Breast epithelium (tissue), 4 donors: ENCODE data around the gene BRAP. TPM values are rescaled to one million over a fixed set of nuclear protein-coding genes. Genes with fewer than 3 reads are reported as not detected.

ENCODE experiments used
- DNase-seq, 2 donors: peaks; one replicate each; pipeline ENCODE4 v3.0.0-alpha.2; 2019; ENCODE audit warnings: low spot score in 2 of 2
- H3K27ac ChIP-seq, 2 donors: fragments of 200-600 bp; sonication (generic) in 1 of 2; one replicate each; pipeline ENCODE4 v1.5.1; 2016 to 2019; ENCODE audit warnings: mild to moderate bottlenecking in 1 of 2
- H3K27me3 ChIP-seq, 2 donors: fragments of 200-600 bp; sonication (generic) in 1 of 2; one replicate each; pipeline versions ENCODE4 v1.5.1 to v1.6.0; 2017 to 2019; ENCODE audit warnings: control low read depth in 1 of 2, mild to moderate bottlenecking in 1 of 2
- H3K36me3 ChIP-seq: fragments of 200-600 bp; one replicate; pipeline ENCODE4 v1.5.1; 2019
- H3K4me1 ChIP-seq, 2 donors: fragments of 200-600 bp; sonication (generic); one replicate each; pipeline ENCODE4 v1.5.1; 2016 to 2019; ENCODE audit warnings: control low read depth in 1 of 2
- H3K4me3 ChIP-seq, 3 donors: fragments of 200-600 bp; sonication (generic); 1 replicate in 2 of 3; 2 replicates in 1 of 3; pipeline ENCODE4 v1.5.1; 2016 to 2019; ENCODE audit warnings: mild to moderate bottlenecking in 3 of 3, moderate library complexity in 2 of 3
- H3K9me3 ChIP-seq, 2 donors: fragments of 200-600 bp; sonication (generic) in 1 of 2; one replicate each; pipeline ENCODE4 v1.5.1; 2016 to 2019; ENCODE audit warnings: control low read depth in 1 of 2
- POLR2A ChIP-seq: fragments of 450-650 bp; IDR thresholded peaks from one replicate; pipeline ENCODE4 v1.6.1; 2016; ENCODE audit warnings: antibody characterized with exemption, mild to moderate bottlenecking, moderate library complexity
- POLR2AphosphoS5 ChIP-seq, 3 donors: sonication (generic); formaldehyde crosslinking; IDR thresholded peaks; one replicate each; pipeline ENCODE4 v1.6.1; 2017; ENCODE audit warnings: antibody characterized with exemption in 3 of 3
- intact Hi-C: fragments of 100-400 bp; cut with DNase I; formaldehyde crosslinking; loops from one replicate; pipeline ENCODE4 v1.15.1; 2023; ENCODE audit warnings: low total_unique reads
- total RNA-seq, 3 donors: library from RNA; depleted of rRNA; stranded (reverse); fragments of >200 nt; gene quantifications; one replicate each; pipeline ENCODE4 v1.1.0, GENCODE V29; 2016
- TF ChIP-seq, protein P1 (sequence below), 3 donors: fragments of 450-650 bp; IDR thresholded peaks; one replicate each; pipeline ENCODE4 v1.5.1; 2016 to 2017; ENCODE audit warnings: antibody characterized with exemption in 3 of 3, mild to moderate bottlenecking in 3 of 3, moderate library complexity in 3 of 3

Gene BRAP
- total RNA-seq, 3 donors from 2014 or later: 17.4 to 23.7 (median 20.5) TPM

DNA sequence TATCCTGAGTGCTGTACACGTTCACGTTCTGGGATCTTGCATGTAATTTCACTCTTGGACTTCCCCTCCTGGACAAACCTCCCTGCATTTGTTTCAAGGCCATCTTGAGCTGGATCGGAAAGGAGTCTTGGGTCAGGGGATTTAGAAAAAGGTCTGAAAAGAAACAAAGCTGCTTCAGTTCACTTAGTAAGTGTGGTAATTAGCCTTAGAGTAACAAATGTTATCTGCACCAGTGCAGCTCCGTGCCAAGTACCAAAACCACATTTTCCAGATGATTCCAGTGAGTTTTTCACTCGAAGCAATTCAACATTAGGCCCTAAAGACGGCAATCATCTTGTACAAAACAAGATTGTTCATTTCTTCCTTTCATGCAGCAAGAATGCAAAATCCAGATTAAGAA, 47.2 kb downstream of the BRAP start:
- Histone ChIP-seq H3K4me3 (no peak overlapping the region), H3K27ac (no peak overlapping the region), H3K4me1 (peaks cover 0 to 3% of the 10 kb centered on the region in 2 donors), H3K27me3 (no peaks in the 10 kb centered on the region), H3K36me3 (no peaks in the 10 kb centered on the region), H3K9me3 (no peaks in the 10 kb centered on the region)
- TF ChIP-seq, protein P1, sequence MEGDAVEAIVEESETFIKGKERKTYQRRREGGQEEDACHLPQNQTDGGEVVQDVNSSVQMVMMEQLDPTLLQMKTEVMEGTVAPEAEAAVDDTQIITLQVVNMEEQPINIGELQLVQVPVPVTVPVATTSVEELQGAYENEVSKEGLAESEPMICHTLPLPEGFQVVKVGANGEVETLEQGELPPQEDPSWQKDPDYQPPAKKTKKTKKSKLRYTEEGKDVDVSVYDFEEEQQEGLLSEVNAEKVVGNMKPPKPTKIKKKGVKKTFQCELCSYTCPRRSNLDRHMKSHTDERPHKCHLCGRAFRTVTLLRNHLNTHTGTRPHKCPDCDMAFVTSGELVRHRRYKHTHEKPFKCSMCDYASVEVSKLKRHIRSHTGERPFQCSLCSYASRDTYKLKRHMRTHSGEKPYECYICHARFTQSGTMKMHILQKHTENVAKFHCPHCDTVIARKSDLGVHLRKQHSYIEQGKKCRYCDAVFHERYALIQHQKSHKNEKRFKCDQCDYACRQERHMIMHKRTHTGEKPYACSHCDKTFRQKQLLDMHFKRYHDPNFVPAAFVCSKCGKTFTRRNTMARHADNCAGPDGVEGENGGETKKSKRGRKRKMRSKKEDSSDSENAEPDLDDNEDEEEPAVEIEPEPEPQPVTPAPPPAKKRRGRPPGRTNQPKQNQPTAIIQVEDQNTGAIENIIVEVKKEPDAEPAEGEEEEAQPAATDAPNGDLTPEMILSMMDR (IDR thresholded peaks at IDR 0.05): no peak
- TF ChIP-seq POLR2A (no peak), POLR2AphosphoS5 (IDR thresholded peaks at IDR 0.05) (no peak)
- DNase-seq: no peak
- intact Hi-C loops: no loop called here

DNA sequence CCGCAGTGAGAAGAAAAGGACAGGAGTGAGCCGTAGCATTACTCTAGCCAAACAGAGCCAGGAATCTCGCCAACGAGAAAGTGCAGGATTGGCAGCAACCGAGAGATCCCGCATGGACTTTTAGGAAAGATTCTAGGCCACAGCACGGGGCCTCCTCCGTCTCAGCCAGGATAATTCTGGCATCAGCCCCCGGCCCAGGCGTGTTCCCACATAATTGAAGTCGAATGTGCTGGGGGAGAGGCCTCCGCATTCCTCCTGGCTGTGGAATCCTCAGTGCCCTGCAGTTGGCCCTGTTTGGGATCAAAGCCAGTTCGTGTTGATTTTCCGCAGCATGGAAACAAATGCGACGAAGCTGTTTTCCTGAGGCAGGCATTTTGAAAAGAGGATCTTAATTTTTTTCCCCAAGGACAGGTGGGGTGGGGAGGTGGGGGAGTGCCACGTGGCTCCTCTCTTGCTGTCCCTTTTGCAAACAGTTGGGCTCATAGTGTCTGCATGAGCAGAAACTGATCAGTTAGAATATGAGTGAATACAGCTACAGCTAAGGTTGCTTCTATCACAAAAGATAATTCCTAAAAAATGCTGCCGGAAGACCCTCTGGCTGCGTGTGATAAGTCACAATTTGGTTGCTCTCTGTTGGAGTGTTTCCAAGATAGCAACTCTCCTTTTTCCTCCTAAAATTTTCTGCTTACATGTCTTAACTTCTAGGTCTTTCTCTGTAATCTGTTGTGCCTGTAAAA, 49.4 kb downstream of the BRAP start:
- peak; percentile 62 to 69 for DNase-seq
- intact Hi-C loops: no loop called here
- H3K4me3 ChIP-seq: peak overlapping the region in 2 of 3 donors; percentile 9 to 45

DNA sequence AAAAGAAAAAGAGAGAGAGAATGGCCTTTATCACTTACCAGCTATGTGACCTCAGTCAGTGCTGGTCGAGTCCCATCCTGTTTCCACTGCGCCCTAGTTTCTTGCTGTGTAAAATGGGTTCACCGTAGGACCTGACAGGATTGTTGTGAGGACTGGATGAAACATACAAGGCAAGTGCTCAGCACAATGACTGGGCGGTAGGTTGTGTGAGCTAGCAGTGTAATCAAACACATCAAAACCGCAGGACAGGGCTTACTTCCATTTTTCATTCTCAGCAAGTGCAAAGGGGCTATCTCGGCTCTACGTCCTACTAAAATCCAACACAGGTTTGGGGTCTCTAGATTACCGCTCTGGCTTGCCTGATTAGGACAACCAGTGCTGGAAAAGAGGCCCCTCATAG, 50.2 kb downstream of the BRAP start:
- no peak for DNase-seq
- Histone ChIP-seq H3K4me1 (peaks cover 0 to 3% of the 10 kb centered on the region in 2 donors), H3K27ac (peak overlapping the region; percentile 63 to 88), H3K27me3 (no peaks in the 10 kb centered on the region), H3K4me3 (no peak overlapping the region), H3K9me3 (no peaks in the 10 kb centered on the region), H3K36me3 (no peaks in the 10 kb centered on the region)
- intact Hi-C loops: no loop called here
- TF ChIP-seq POLR2A (no peak), POLR2AphosphoS5 (IDR thresholded peaks at IDR 0.05) (no peak)
- TF ChIP-seq, protein P1 (IDR thresholded peaks at IDR 0.05): no peak

More for the DNA sequence above, 49.4 kb downstream of the BRAP start:
- H3K27me3 ChIP-seq: no peaks in the 10 kb centered on the region
- H3K4me1 ChIP-seq: peaks cover 0 to 3% of the 10 kb centered on the region in 2 donors
- H3K36me3 ChIP-seq: no peaks in the 10 kb centered on the region
- TF ChIP-seq POLR2A (no peak), POLR2AphosphoS5 (IDR thresholded peaks at IDR 0.05) (peak in 2 of 3 donors; percentile 27 to 59)
- TF ChIP-seq, protein P1 (IDR thresholded peaks at IDR 0.05): no peak
- H3K9me3 ChIP-seq: no peaks in the 10 kb centered on the region
- peak overlapping the region; percentile 63 to 88 for H3K27ac ChIP-seq

DNA sequence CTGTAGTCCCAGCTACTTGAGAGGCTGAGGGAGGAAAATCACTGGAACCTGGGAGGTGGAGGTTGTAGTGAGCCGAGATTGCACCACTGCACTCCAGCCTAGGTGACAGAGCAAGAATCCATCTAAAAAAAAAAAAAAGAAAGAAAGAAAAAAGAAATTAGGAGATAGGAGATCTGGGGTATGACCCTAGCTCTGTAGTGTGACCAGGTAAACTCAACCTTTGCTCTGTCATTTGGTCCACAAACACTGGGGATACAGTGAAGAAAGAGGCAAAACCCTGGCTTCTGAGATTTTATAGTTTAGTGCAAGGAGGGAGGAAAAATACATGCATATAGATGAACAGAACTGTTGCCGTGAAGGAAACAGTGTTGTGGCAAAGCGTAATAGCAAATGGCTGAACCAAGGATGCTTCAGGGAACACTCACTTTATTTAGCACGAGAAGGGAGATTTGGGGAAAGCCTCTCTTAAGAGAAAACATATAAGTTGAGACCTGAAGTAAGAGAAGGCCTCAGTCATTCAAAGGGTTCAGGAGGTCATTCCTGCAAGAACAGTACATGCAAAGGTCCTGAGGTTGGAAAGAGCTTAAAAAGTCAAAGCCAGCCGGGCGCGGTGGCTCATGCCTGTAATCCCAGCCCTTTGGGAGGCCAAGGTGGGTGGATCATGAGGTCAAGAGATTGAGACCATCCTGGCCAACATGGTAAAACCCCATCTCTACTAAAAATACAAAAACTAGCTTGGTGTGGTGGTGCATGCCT, 57.1 kb downstream of the BRAP start:
- Histone ChIP-seq H3K4me1 (no peaks in the 10 kb centered on the region), H3K27ac (no peak overlapping the region), H3K27me3 (no peaks in the 10 kb centered on the region), H3K4me3 (no peak overlapping the region), H3K36me3 (no peaks in the 10 kb centered on the region), H3K9me3 (no peaks in the 10 kb centered on the region)
- TF ChIP-seq POLR2A (no peak), POLR2AphosphoS5 (IDR thresholded peaks at IDR 0.05) (no peak)
- TF ChIP-seq, protein P1 (IDR thresholded peaks at IDR 0.05): no peak
- intact Hi-C loops: no loop called here
- DNase-seq: no peak

DNA sequence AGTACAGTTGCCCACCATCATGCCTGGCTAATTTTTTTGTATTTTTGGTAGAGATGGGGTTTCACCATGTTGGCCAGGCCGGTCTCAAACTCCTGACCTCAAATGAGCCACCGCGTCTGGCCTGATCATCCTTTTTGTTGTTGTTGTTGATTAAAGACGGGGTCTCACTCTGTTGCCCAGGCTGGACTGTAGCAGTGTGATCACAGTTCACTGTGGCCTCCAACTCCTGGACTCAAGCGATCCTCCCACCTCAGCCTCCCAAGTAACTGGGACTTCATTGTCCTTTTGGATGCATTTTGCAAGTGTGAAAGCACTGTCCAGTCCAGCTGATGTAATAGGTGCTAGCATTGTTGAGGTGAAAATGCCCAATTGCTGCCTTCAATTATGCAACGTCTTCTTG, 59.5 kb downstream of the BRAP start:
- Histone ChIP-seq H3K27ac (no peak overlapping the region), H3K4me3 (no peak overlapping the region), H3K36me3 (no peaks in the 10 kb centered on the region), H3K27me3 (no peaks in the 10 kb centered on the region), H3K9me3 (no peaks in the 10 kb centered on the region), H3K4me1 (no peaks in the 10 kb centered on the region)
- intact Hi-C loops: no loop called here
- no peak for DNase-seq
- TF ChIP-seq POLR2AphosphoS5 (IDR thresholded peaks at IDR 0.05) (no peak), POLR2A (no peak)
- TF ChIP-seq, protein P1 (IDR thresholded peaks at IDR 0.05): no peak
